HCT116 (cell line): ENCODE results near the gene RPS6KA2.

Experiments
- CEBPB ChIP-seq: IDR thresholded peaks from 2 replicates; pipeline ENCODE4 v1.6.1; 2012; ENCODE audit warnings: low read depth
- CTCF ChIP-seq, 3 experiments: fragments of 200-600 bp in 1 of 3; sonication (generic) in 1 of 3; IDR thresholded peaks in 2 of 3; conservative IDR thresholded peaks in 1 of 3; 2 replicates each; pipeline ENCODE4 v1.5.1; 2012 to 2017; ENCODE audit warnings: low read depth in 2 of 3, low read length in 2 of 3, antibody characterized with exemption in 1 of 3, borderline replicate concordance in 1 of 3, control low read depth in 1 of 3, mild to moderate bottlenecking in 1 of 3, mixed read lengths in 1 of 3, mixed run types in 1 of 3, moderate library complexity in 1 of 3; ENCODE audit not compliant: insufficient read depth in 1 of 3
- EZH2 ChIP-seq: fragments of 200-600 bp; sonication (generic); IDR thresholded peaks from 2 replicates; pipeline ENCODE4 v1.6.1; 2017; ENCODE audit warnings: antibody characterized with exemption, mixed run types
- POLR2A ChIP-seq: IDR thresholded peaks from 2 replicates; pipeline ENCODE4 v1.7.0; 2011; ENCODE audit warnings: borderline replicate concordance; ENCODE audit not compliant: insufficient read depth, insufficient read length; ENCODE audit errors: extremely low read depth
- RAD21 ChIP-seq: IDR thresholded peaks from 2 replicates; pipeline ENCODE4 v1.6.1; 2012; ENCODE audit warnings: low read depth, mild to moderate bottlenecking
- REST ChIP-seq: IDR thresholded peaks from 2 replicates; pipeline ENCODE4 v1.6.1; 2012; ENCODE audit warnings: low read depth
- YY1 ChIP-seq: IDR thresholded peaks from 2 replicates; pipeline ENCODE4 v1.6.1; 2011; ENCODE audit warnings: low read length, low read depth, moderate library complexity, mild to moderate bottlenecking; ENCODE audit not compliant: insufficient replicate concordance; ENCODE audit errors: extremely low read depth

GRCh38 chr6:166647896-166648295 lies 20.8 kb upstream of the RPS6KA2 start:
- TF ChIP-seq CEBPB, result no peak
- no peak for TF ChIP-seq YY1
- no peak for TF ChIP-seq EZH2
- TF ChIP-seq CTCF (IDR thresholded peaks at IDR 0.05 in 2 of 3, conservative IDR thresholded peaks at IDR 0.05 in 1 of 3; ENCODE audit: borderline replicate concordance in 1 of 3, insufficient read depth in 1 of 3, low read depth in 2 of 3, low read length in 2 of 3), result no peak
- TF ChIP-seq RAD21, result no peak
- TF ChIP-seq REST, result no peak
- TF ChIP-seq POLR2A, result no peak
